Neuron (in vitro differentiated cells): Measurements from ENCODE around the gene DROSHA.
"Not testable (repeated sequence)": the region's sequence is repeated elsewhere in the genome, so short reads cannot be mapped to it uniquely, and the experiment has no call there.

ENCODE experiments used
- H2AFZ ChIP-seq: one replicate; pipeline ENCODE4 v1.6.1; 2013; ENCODE audit warnings: low read depth, mild to moderate bottlenecking, inconsistent platforms, low read length, moderate library complexity
- H3K27me3 ChIP-seq: one replicate; pipeline ENCODE4 v1.6.1; 2013; ENCODE audit warnings: low read length; ENCODE audit not compliant: insufficient read depth
- H3K36me3 ChIP-seq: one replicate; pipeline ENCODE4 v1.6.1; 2013; ENCODE audit warnings: low read length; ENCODE audit not compliant: insufficient read depth
- H3K4me1 ChIP-seq: one replicate; pipeline ENCODE4 v1.6.1; 2013; ENCODE audit warnings: low read length; ENCODE audit not compliant: insufficient read depth
- H3K4me3 ChIP-seq: 2 replicates; pipeline ENCODE4 v1.5.1; 2013; ENCODE audit warnings: mild to moderate bottlenecking, low read length, moderate library complexity
- H3K9me3 ChIP-seq: one replicate; pipeline ENCODE4 v1.6.1; 2013; ENCODE audit warnings: low read length

DROSHA gene

DNA sequence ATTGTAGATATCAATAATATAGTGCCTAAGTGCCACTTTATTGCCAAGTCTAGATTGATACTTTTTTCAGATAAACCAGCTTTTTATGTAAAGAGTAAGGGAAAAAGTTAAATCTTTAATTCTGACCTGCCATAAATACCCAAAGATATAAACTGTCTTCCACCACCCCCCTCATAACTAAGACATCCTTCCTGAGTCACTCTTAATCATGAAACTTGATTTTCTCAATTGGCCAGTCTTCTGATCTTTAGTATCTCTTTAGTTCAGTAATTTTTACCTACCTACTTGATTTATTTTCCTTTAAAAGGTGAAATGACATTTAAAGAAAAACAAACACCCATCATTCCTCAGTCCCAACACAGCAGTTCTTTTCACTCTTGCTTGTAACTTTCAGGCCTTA lies 22.0 kb upstream of the DROSHA start:
- Histone ChIP-seq H3K36me3 (peaks cover 43% of the 10 kb centered on the region), H3K4me3 (no peak overlapping the region), H3K9me3 (no peaks in the 10 kb centered on the region), H2AFZ (no peak overlapping the region), H3K27me3 (no peaks in the 10 kb centered on the region), H3K4me1 (no peaks in the 10 kb centered on the region)

DNA sequence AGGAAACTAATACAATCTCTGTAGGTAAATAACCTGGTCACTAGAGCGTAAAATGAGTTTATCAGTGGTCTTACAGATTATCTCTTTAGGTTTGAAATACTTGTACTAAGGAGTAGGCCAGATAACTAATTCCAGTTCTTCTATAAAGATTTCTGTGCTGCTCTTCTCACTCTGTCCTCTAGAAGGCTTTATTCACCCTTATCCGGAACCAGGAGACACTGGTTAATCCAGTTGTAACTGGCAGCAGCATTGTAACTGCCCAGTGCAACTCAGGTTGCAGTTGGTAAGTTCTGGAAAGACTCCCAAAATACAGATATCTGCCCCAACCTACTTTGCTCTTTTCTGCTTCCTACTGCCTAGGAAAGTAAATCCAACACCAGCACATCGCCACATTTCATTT lies 20.0 kb upstream of the DROSHA start:
- no peaks in the 10 kb centered on the region for H3K27me3 ChIP-seq
- no peak overlapping the region for H2AFZ ChIP-seq
- H3K4me1 ChIP-seq: no peaks in the 10 kb centered on the region
- H3K9me3 ChIP-seq: peaks cover 2% of the 10 kb centered on the region
- no peak overlapping the region for H3K4me3 ChIP-seq
- peaks cover 54% of the 10 kb centered on the region for H3K36me3 ChIP-seq

- H3K4me1 ChIP-seq, H2AFZ ChIP-seq, H3K9me3 ChIP-seq, H3K27me3 ChIP-seq, H3K4me3 ChIP-seq: not testable (repeated sequence)
- H3K36me3 ChIP-seq: peaks cover 66% of the 10 kb centered on the region
Observed at GRCh38 chr5:31549114-31549513, 17.2 kb upstream of the DROSHA start.

DNA sequence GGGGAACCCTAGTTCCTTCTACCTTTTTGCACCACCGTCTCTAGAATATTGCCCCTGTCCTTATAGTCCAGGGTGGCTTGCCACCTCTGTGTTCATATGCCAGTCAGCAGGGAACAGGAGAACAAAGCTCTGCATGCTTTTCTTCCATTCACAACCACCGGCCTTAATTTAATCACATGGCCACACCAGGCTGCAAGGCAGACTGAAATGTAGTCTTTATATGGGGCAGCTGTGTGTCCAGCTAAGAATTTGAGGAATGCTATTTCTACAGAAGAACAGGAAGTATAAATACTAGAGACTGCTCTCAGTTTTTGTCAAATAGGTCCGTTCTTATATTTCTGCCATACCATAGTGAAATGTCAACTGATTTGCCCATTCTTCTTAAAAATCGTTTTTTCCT lies 6.0 kb upstream of the DROSHA start:
- H3K36me3 ChIP-seq: peaks cover 75% of the 10 kb centered on the region
- peaks cover 24% of the 10 kb centered on the region for H3K4me1 ChIP-seq
- H3K4me3 ChIP-seq: no peak overlapping the region
- no peaks in the 10 kb centered on the region for H3K9me3 ChIP-seq
- H3K27me3 ChIP-seq: no peaks in the 10 kb centered on the region
- H2AFZ ChIP-seq: no peak overlapping the region

DNA sequence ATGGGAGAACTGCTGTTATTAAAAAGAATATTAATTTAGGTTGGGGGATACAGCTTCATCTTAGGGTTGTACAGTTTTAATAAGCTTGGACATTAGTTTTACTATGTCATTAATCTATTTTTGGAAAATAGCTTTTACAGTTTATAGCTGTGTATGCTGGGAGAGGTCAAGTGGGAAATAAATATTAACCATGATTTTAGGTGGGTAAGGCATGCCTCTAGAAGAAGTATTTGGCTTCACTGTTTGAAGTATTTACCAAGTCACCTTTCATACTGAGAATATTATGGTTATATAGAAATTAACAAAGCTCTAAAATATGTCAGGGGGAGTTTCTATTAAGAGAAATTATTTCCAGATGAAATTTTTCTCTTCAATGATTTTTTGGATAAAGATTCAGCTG lies 5.5 kb upstream of the DROSHA start:
- Histone ChIP-seq H3K36me3 (peaks cover 73% of the 10 kb centered on the region), H2AFZ (no peak overlapping the region), H3K9me3 (no peaks in the 10 kb centered on the region), H3K4me3 (no peak overlapping the region), H3K27me3 (no peaks in the 10 kb centered on the region), H3K4me1 (peaks cover 24% of the 10 kb centered on the region)

GRCh38 chr5:31536873-31537272 lies 5.0 kb upstream of the DROSHA start:
- no peaks in the 10 kb centered on the region for H3K27me3 ChIP-seq
- H3K36me3 ChIP-seq: peaks cover 72% of the 10 kb centered on the region
- H3K9me3 ChIP-seq: no peaks in the 10 kb centered on the region
- peaks cover 24% of the 10 kb centered on the region for H3K4me1 ChIP-seq
- H2AFZ ChIP-seq: no peak overlapping the region
- no peak overlapping the region for H3K4me3 ChIP-seq

DNA sequence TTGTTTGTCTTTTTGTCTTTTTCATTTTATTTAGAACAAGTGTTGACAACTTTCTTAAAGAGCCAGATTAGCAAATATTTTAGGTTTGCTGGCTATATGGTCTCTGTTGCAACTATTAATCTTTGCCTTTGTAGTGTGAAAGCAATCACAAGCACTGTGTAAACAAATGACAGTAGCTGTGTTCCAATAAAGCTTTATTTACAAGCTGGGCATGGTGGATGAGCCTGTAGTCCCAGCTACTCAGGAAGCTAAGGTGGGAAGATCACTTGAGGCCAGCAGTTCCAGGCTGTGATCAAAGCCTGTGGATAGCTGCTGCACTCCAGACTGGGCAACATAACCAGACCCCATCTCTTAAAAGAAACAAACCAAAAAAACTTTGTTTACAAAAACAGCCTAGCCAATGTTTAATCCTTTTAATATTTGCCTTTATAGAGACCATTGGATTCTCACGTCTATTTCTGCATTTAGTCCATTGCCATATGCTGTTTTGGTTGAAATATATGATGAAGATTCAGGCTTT lies 2.7 kb upstream of the DROSHA start:
- Histone ChIP-seq H3K36me3 (peaks cover 52% of the 10 kb centered on the region), H3K4me1 (peaks cover 41% of the 10 kb centered on the region), H2AFZ (no peak overlapping the region), H3K27me3 (no peaks in the 10 kb centered on the region), H3K9me3 (no peaks in the 10 kb centered on the region), H3K4me3 (no peak overlapping the region)

DNA sequence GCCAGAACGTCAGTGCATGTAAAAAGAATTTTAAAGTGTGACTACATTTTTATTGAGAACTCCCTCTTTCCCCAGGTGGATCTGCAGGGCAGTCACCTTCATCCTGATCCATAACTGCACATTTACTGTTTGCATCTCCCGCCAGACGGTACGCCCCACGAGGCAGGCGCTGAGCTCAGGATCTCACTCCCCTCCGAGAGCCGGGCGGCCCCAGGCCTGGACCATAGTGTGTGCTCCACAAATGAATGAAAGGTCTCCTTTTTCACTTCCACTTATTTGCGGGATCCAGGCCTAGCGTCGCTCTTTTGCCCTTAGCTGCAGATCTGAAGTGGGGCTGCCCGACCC lies 378 bp downstream of the DROSHA start:
- H3K4me1 ChIP-seq: peaks cover 28% of the 10 kb centered on the region
- no peaks in the 10 kb centered on the region for H3K27me3 ChIP-seq
- peak overlapping the region; percentile 81 for H2AFZ ChIP-seq
- H3K9me3 ChIP-seq: no peaks in the 10 kb centered on the region
- H3K36me3 ChIP-seq: peaks cover 53% of the 10 kb centered on the region
- peak overlapping the region; percentile 78 for H3K4me3 ChIP-seq

DNA sequence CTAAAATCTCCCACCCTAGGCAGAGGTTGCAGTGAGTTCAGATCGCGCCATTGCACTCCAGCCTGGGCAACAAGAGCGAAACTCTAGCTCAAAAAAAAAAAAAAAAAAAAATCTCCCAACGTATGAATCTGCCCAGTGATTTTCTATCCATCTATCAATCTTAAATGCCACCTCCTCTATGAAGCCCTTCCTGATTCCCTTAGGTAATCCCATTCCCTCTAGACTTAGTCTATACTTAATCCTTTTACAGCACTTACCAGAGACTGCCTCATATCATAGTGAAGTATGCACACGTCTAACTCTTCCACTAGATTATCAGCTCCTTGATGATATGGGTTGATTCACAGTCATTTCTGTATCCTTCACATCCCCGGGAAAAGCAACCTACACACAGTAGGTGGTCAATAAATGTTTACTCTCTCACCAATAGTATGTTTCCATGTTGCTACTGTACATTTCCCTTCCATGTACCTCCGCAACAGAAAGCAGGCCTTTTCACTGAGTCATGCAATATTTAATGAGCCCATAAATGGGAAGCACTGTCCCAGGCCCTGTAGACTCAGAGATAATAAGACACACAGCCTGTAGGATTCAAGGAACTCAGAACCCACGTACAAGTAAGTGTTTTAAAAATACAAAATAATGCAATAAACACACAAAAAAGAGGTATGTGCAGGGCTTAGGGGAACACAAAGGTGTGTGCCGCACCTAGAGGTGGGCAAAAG lies 1.2 kb downstream of the DROSHA start:
- Histone ChIP-seq H2AFZ (peak overlapping the region; percentile 81), H3K4me1 (peaks cover 28% of the 10 kb centered on the region), H3K4me3 (peak overlapping the region; percentile 78), H3K36me3 (peaks cover 57% of the 10 kb centered on the region), H3K9me3 (no peaks in the 10 kb centered on the region), H3K27me3 (no peaks in the 10 kb centered on the region)

DNA sequence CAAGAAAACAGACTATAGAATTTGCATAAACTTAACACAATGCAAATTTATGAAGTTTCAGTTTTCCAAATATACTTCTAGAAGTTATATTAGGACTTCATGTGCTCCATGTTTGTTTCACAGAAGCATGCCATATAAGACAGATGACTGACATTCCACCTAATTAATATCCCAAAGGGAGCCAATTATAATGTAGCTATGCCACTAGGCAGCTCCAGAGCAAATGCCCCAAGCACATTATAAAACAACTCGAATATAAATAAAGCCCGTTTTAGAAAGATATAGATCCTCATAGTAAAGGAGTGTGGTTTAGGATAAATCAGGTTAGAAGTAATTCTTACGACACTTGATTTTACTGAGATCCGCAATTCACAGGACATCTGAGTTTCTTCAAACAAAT lies 8.9 kb downstream of the DROSHA start:
- Histone ChIP-seq H3K4me3 (no peak overlapping the region), H3K4me1 (no peaks in the 10 kb centered on the region), H2AFZ (no peak overlapping the region), H3K9me3 (no peaks in the 10 kb centered on the region), H3K27me3 (no peaks in the 10 kb centered on the region), H3K36me3 (peaks cover 81% of the 10 kb centered on the region)

GRCh38 chr5:31516802-31517201 lies 15.1 kb downstream of the DROSHA start:
- H3K9me3 ChIP-seq: no peaks in the 10 kb centered on the region
- H2AFZ ChIP-seq: no peak overlapping the region
- peaks cover 77% of the 10 kb centered on the region for H3K36me3 ChIP-seq
- H3K4me3 ChIP-seq: no peak overlapping the region
- no peaks in the 10 kb centered on the region for H3K27me3 ChIP-seq
- no peaks in the 10 kb centered on the region for H3K4me1 ChIP-seq

GRCh38 chr5:31511305-31511704 lies 20.6 kb downstream of the DROSHA start:
- Histone ChIP-seq H2AFZ (no peak overlapping the region), H3K4me1 (no peaks in the 10 kb centered on the region), H3K36me3 (peaks cover 85% of the 10 kb centered on the region)

GRCh38 chr5:31504529-31504928 lies 27.4 kb downstream of the DROSHA start:
- H3K27me3 ChIP-seq: no peaks in the 10 kb centered on the region
- peaks cover 82% of the 10 kb centered on the region for H3K36me3 ChIP-seq
- H3K4me3 ChIP-seq: no peak overlapping the region
- no peaks in the 10 kb centered on the region for H3K9me3 ChIP-seq
- no peaks in the 10 kb centered on the region for H3K4me1 ChIP-seq
- H2AFZ ChIP-seq: no peak overlapping the region

More at GRCh38 chr5:31511305-31511704, 20.6 kb downstream of the DROSHA start:
- no peak overlapping the region for H3K4me3 ChIP-seq
- no peaks in the 10 kb centered on the region for H3K27me3 ChIP-seq
- H3K9me3 ChIP-seq: no peaks in the 10 kb centered on the region

DNA sequence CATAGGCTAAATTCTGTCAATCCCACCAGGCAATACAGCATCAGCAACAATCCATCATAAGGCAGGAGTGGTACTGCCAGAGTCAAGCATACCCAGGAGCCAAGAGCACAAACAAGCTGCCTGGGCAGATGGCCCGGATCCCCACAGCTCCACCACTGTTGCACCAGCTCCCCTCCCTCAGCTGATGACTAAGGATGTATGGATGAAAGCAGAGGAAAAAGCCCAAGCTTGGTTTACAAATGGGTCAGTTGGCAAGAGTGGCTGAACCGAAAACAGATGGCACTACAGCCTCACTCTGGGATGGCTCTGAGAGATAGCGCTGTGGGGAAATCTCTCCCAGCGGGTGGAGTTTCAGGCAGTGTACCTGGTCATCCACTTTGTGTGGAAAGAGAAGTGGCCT lies 29.4 kb downstream of the DROSHA start:
- Histone ChIP-seq H3K4me3 (no peak overlapping the region), H3K9me3 (no peaks in the 10 kb centered on the region), H3K36me3 (peaks cover 82% of the 10 kb centered on the region), H3K27me3 (no peaks in the 10 kb centered on the region), H3K4me1 (no peaks in the 10 kb centered on the region), H2AFZ (no peak overlapping the region)
